ENCODE measurements around the gene GTF3C5. TPM values are rescaled to one million over a fixed set of nuclear protein-coding genes. Genes with fewer than 3 reads are reported as not detected.

GTF3C5 gene
- total and polyA plus RNA-seq, 7 experiments from 2014 or later = 39.9 to 77.9 (median 48.8) TPM

- Histone ChIP-seq H3K4me3 (ENCODE audit: low read length) (no peak overlapping the region), H3K9me3 (ENCODE audit: control insufficient read depth in 2 of 3, low read length in 3 of 3) (no peaks in the 10 kb centered on the region), H3K27me3 (ENCODE audit: control insufficient read depth in 2 of 2, insufficient read depth in 2 of 2, low read length in 2 of 2) (no peaks in the 10 kb centered on the region), H3K4me1 (ENCODE audit: control insufficient read depth in 2 of 2, insufficient read depth in 2 of 2, low read length in 2 of 2) (peaks cover 13 to 16% of the 10 kb centered on the region in 2 donors), H3K36me3 (ENCODE audit: control insufficient read depth in 2 of 3, insufficient read depth in 3 of 3, low read length in 3 of 3) (peaks cover 0 to 5% (median 0%) of the 10 kb centered on the region in 3 experiments), H3K27ac (ENCODE audit: low read depth, low read length) (no peak overlapping the region)
- H3K27me3 Mint-ChIP-seq = no peaks in the 10 kb centered on the region
- H3K9me3 Mint-ChIP-seq = no peaks in the 10 kb centered on the region
- ChIA-PET CTCF (no interaction called here), POLR2A (interaction anchor here (1.0 kb wide), 1 partner anchor 106 kb away, joined by 3 read pairs; no protein-coding TSS in a partner anchor)
- intact Hi-C loops (cut with micrococcal nuclease) = no loop called here
- ATAC-seq (no peak), DNase-seq (no peak)
- peak overlapping the region in 2 of 10 donors; percentile 4 to 64 for H3K4me3 Mint-ChIP-seq
- H3K36me3 Mint-ChIP-seq = peaks cover 0 to 11% (median 0%) of the 10 kb centered on the region in 5 donors
- H3K27ac Mint-ChIP-seq = peak overlapping the region in 4 of 9 donors; percentile 2 to 92 (median 42)
- H3K4me1 Mint-ChIP-seq = peaks cover 14 to 56% (median 47%) of the 10 kb centered on the region in 7 donors
Measured at GRCh38 chr9:133027134-133027533, 3.7 kb upstream of the GTF3C5 start.

GRCh38 chr9:133028221-133028620 lies 2.6 kb upstream of the GTF3C5 start:
- Mint-ChIP-seq H3K4me1 (peaks cover 24 to 62% (median 51%) of the 10 kb centered on the region in 7 donors), H3K27ac (peak overlapping the region in 5 of 9 donors; percentile 2 to 62 (median 36)), H3K9me3 (no peaks in the 10 kb centered on the region), H3K4me3 (peak overlapping the region; percentile 13 to 100 (median 80)), H3K27me3 (no peaks in the 10 kb centered on the region), H3K36me3 (peaks cover 0 to 11% (median 0%) of the 10 kb centered on the region in 5 donors)
- intact Hi-C loops (cut with micrococcal nuclease) = no loop called here
- POLR2A ChIA-PET = interaction anchor here (1.1 kb wide), 1 partner anchor 674 kb away, joined by 3 read pairs; no protein-coding TSS in a partner anchor
- peaks cover 13 to 21% of the 10 kb centered on the region in 2 donors for H3K4me1 ChIP-seq (ENCODE audit: control insufficient read depth in 2 of 2, insufficient read depth in 2 of 2, low read length in 2 of 2)
- CTCF ChIA-PET = no interaction called here
- H3K36me3 ChIP-seq (ENCODE audit: control insufficient read depth in 2 of 3, insufficient read depth in 3 of 3, low read length in 3 of 3) = peaks cover 0 to 5% (median 0%) of the 10 kb centered on the region in 3 experiments
- no peak for DNase-seq
- no peaks in the 10 kb centered on the region for H3K27me3 ChIP-seq (ENCODE audit: control insufficient read depth in 2 of 2, insufficient read depth in 2 of 2, low read length in 2 of 2)
- H3K4me3 ChIP-seq (ENCODE audit: low read length) = no peak overlapping the region
- no peaks in the 10 kb centered on the region for H3K9me3 ChIP-seq (ENCODE audit: control insufficient read depth in 2 of 3, low read length in 3 of 3)
- H3K27ac ChIP-seq (ENCODE audit: low read depth, low read length) = no peak overlapping the region
- ATAC-seq = no peak

GRCh38 chr9:133029994-133030316 lies 842 bp upstream of the GTF3C5 start:
- CTCF ChIA-PET = interaction anchor here (0.6 to 1.7 kb wide), 5 partner anchors 10 to 114 kb away, joined by 3 to 6 read pairs (median 3); no protein-coding TSS in a partner anchor
- Mint-ChIP-seq H3K9me3 (no peaks in the 10 kb centered on the region), H3K27ac (peak overlapping the region; percentile 94 to 99 (median 98)), H3K4me3 (peak overlapping the region; percentile 87 to 100 (median 98)), H3K36me3 (peaks cover 0 to 11% (median 0%) of the 10 kb centered on the region in 5 donors), H3K4me1 (peaks cover 34 to 75% (median 57%) of the 10 kb centered on the region in 7 donors), H3K27me3 (no peaks in the 10 kb centered on the region)
- DNase-seq (no peak), ATAC-seq (peak; percentile 17)
- H3K9me3 ChIP-seq (ENCODE audit: control insufficient read depth in 2 of 3, low read length in 3 of 3) = no peaks in the 10 kb centered on the region
- peaks cover 13 to 25% of the 10 kb centered on the region in 2 donors for H3K4me1 ChIP-seq (ENCODE audit: control insufficient read depth in 2 of 2, insufficient read depth in 2 of 2, low read length in 2 of 2)
- intact Hi-C loops (cut with micrococcal nuclease) = loop anchor here (1.0 to 5.0 kb wide), 14 partner anchors 8 to 1763 kb away; partner anchors contain the start of genes RALGDS (in 2 of the 2), TSC1 (in 2 of the 2), CACFD1 (in 1 of the 2) and MED22 (in 1 of the 2)
- H3K36me3 ChIP-seq (ENCODE audit: control insufficient read depth in 2 of 3, insufficient read depth in 3 of 3, low read length in 3 of 3) = peaks cover 0 to 11% (median 0%) of the 10 kb centered on the region in 3 experiments
- H3K4me3 ChIP-seq (ENCODE audit: low read length) = peak overlapping the region; percentile 83
- no peaks in the 10 kb centered on the region for H3K27me3 ChIP-seq (ENCODE audit: control insufficient read depth in 2 of 2, insufficient read depth in 2 of 2, low read length in 2 of 2)
- H3K27ac ChIP-seq (ENCODE audit: low read depth, low read length) = peak overlapping the region; percentile 90
- POLR2A ChIA-PET = interaction anchor here (0.6 to 3.1 kb wide), 24 partner anchors 8 to 1774 kb away, joined by 3 to 18 read pairs (median 4); partner anchors contain the start of genes CACFD1, RALGDS and TSC1

GRCh38 chr9:133031130-133031422 lies 279 bp downstream of the GTF3C5 start:
- ATAC-seq = no peak
- Histone ChIP-seq H3K27ac (ENCODE audit: low read depth, low read length) (peak overlapping the region; percentile 90), H3K36me3 (ENCODE audit: control insufficient read depth in 2 of 3, insufficient read depth in 3 of 3, low read length in 3 of 3) (peaks cover 0 to 11% (median 0%) of the 10 kb centered on the region in 3 experiments), H3K27me3 (ENCODE audit: control insufficient read depth in 2 of 2, insufficient read depth in 2 of 2, low read length in 2 of 2) (no peaks in the 10 kb centered on the region), H3K4me3 (ENCODE audit: low read length) (peak overlapping the region; percentile 83), H3K9me3 (ENCODE audit: control insufficient read depth in 2 of 3, low read length in 3 of 3) (no peaks in the 10 kb centered on the region), H3K4me1 (ENCODE audit: control insufficient read depth in 2 of 2, insufficient read depth in 2 of 2, low read length in 2 of 2) (peaks cover 13 to 25% of the 10 kb centered on the region in 2 donors)
- Mint-ChIP-seq H3K36me3 (peaks cover 0 to 11% (median 0%) of the 10 kb centered on the region in 5 donors), H3K4me1 (peaks cover 34 to 84% (median 61%) of the 10 kb centered on the region in 7 donors), H3K4me3 (peak overlapping the region; percentile 87 to 100 (median 98)), H3K27me3 (no peaks in the 10 kb centered on the region), H3K9me3 (no peaks in the 10 kb centered on the region), H3K27ac (peak overlapping the region; percentile 94 to 99 (median 98))
- no peak for DNase-seq
- ChIA-PET CTCF (interaction anchor here (0.6 to 1.5 kb wide), 4 partner anchors 9 to 317 kb away, joined by 3 to 5 read pairs (median 3); partner anchors contain the start of genes MED22 and RPL7A), POLR2A (interaction anchor here (1.0 to 3.1 kb wide), 16 partner anchors 9 to 325 kb away, joined by 3 to 18 read pairs (median 5); partner anchors contain the start of genes SURF1, SURF2 and TSC1)
- intact Hi-C loops (cut with micrococcal nuclease) = loop anchor here (2.0 to 5.0 kb wide), 6 partner anchors 306 to 1764 kb away; partner anchors contain the start of genes MED22 (in 1 of the 2), RPL7A (in 1 of the 2), SURF6 (in 1 of the 2) and TTF1 (in 1 of the 2)

- ATAC-seq = no peak
Measured at GRCh38 chr9:133031496-133031911, 707 bp downstream of the GTF3C5 start.

GRCh38 chr9:133032171-133032570 lies 1.4 kb downstream of the GTF3C5 start:
- DNase-seq = no peak
- ChIA-PET POLR2A (interaction anchor here (1.3 to 3.1 kb wide), 4 partner anchors 25 to 91 kb away, joined by 4 to 18 read pairs (median 10); partner anchors contain the start of gene TSC1), CTCF (interaction anchor here (0.5 to 2.9 kb wide), 4 partner anchors 10 to 115 kb away, joined by 3 to 14 read pairs (median 4); no protein-coding TSS in a partner anchor)
- H3K36me3 Mint-ChIP-seq = peaks cover 0 to 11% (median 0%) of the 10 kb centered on the region in 5 donors
- Histone ChIP-seq H3K27me3 (ENCODE audit: control insufficient read depth in 2 of 2, insufficient read depth in 2 of 2, low read length in 2 of 2) (no peaks in the 10 kb centered on the region), H3K4me1 (ENCODE audit: control insufficient read depth in 2 of 2, insufficient read depth in 2 of 2, low read length in 2 of 2) (peaks cover 13 to 25% of the 10 kb centered on the region in 2 donors), H3K27ac (ENCODE audit: low read depth, low read length) (no peak overlapping the region), H3K36me3 (ENCODE audit: control insufficient read depth in 2 of 3, insufficient read depth in 3 of 3, low read length in 3 of 3) (peaks cover 0 to 17% (median 0%) of the 10 kb centered on the region in 3 experiments), H3K9me3 (ENCODE audit: control insufficient read depth in 2 of 3, low read length in 3 of 3) (no peaks in the 10 kb centered on the region), H3K4me3 (ENCODE audit: low read length) (no peak overlapping the region)
- no peaks in the 10 kb centered on the region for H3K9me3 Mint-ChIP-seq
- peaks cover 39 to 91% (median 64%) of the 10 kb centered on the region in 7 donors for H3K4me1 Mint-ChIP-seq
- no peak for ATAC-seq
- H3K27ac Mint-ChIP-seq = peak overlapping the region in 8 of 9 donors; percentile 9 to 99 (median 96)
- H3K4me3 Mint-ChIP-seq = peak overlapping the region; percentile 87 to 100 (median 98)
- H3K27me3 Mint-ChIP-seq = no peaks in the 10 kb centered on the region
- intact Hi-C loops (cut with micrococcal nuclease) = loop anchor here (5.0 kb wide), 4 partner anchors 305 to 1765 kb away; partner anchors contain the start of genes SURF6 (in 1 of the 2) and TTF1 (in 1 of the 2)

More at GRCh38 chr9:133031496-133031911, 707 bp downstream of the GTF3C5 start:
- H3K9me3 Mint-ChIP-seq = no peaks in the 10 kb centered on the region
- no peaks in the 10 kb centered on the region for H3K27me3 ChIP-seq (ENCODE audit: control insufficient read depth in 2 of 2, insufficient read depth in 2 of 2, low read length in 2 of 2)
- CTCF ChIA-PET = interaction anchor here (0.6 to 1.5 kb wide), 5 partner anchors 9 to 316 kb away, joined by 3 to 5 read pairs (median 3); partner anchors contain the start of genes MED22 and RPL7A
- peaks cover 34 to 88% (median 64%) of the 10 kb centered on the region in 7 donors for H3K4me1 Mint-ChIP-seq
- no peaks in the 10 kb centered on the region for H3K27me3 Mint-ChIP-seq
- no peak for DNase-seq
- H3K27ac ChIP-seq (ENCODE audit: low read depth, low read length) = peak overlapping the region; percentile 90
- H3K4me3 Mint-ChIP-seq = peak overlapping the region; percentile 87 to 100 (median 98)
- peaks cover 13 to 25% of the 10 kb centered on the region in 2 donors for H3K4me1 ChIP-seq (ENCODE audit: control insufficient read depth in 2 of 2, insufficient read depth in 2 of 2, low read length in 2 of 2)
- H3K27ac Mint-ChIP-seq = peak overlapping the region; percentile 9 to 99 (median 97)
- peaks cover 0 to 11% (median 0%) of the 10 kb centered on the region in 3 experiments for H3K36me3 ChIP-seq (ENCODE audit: control insufficient read depth in 2 of 3, insufficient read depth in 3 of 3, low read length in 3 of 3)
- H3K4me3 ChIP-seq (ENCODE audit: low read length) = peak overlapping the region; percentile 83
- intact Hi-C loops (cut with micrococcal nuclease) = loop anchor here (2.0 to 5.0 kb wide), 6 partner anchors 306 to 1764 kb away; partner anchors contain the start of genes MED22 (in 1 of the 2), RPL7A (in 1 of the 2), SURF6 (in 1 of the 2) and TTF1 (in 1 of the 2)
- H3K36me3 Mint-ChIP-seq = peaks cover 0 to 11% (median 0%) of the 10 kb centered on the region in 5 donors
- POLR2A ChIA-PET = interaction anchor here (1.0 to 3.1 kb wide), 15 partner anchors 12 to 325 kb away, joined by 3 to 18 read pairs (median 5); partner anchors contain the start of genes SURF1, SURF2 and TSC1
- no peaks in the 10 kb centered on the region for H3K9me3 ChIP-seq (ENCODE audit: control insufficient read depth in 2 of 3, low read length in 3 of 3)
